ENCODE results near the gene TMEM42.

Gene TMEM42

GRCh38 chr3:44870375-44871061 is 8.8 kb downstream of the TMEM42 start:
- DNase-seq (ENCODE audit: low read depth in 3 of 3, low spot score in 1 of 3), result no peak

- no peak for DNase-seq (ENCODE audit: low read depth in 3 of 3, low spot score in 1 of 3)
These were observed 12.6 kb downstream of the TMEM42 start, which contains the start of gene TGM4 for GRCh38 chr3:44874308-44874707. Gene TGM4, plus strand, starts transcription at chr3:44874608. Its CDS starts 71 bp downstream, at chr3:44874679.

- DNase-seq (ENCODE audit: low read depth in 3 of 3, low spot score in 1 of 3), result no peak
These were observed 13.9 kb downstream of the TMEM42 start for GRCh38 chr3:44875596-44875995.

- DNase-seq (ENCODE audit: low read depth in 3 of 3, low spot score in 1 of 3), result no peak
These were observed 15.6 kb downstream of the TMEM42 start for GRCh38 chr3:44877333-44877732.

GRCh38 chr3:44880284-44880683 is 18.6 kb downstream of the TMEM42 start:
- DNase-seq (ENCODE audit: low read depth in 3 of 3, low spot score in 1 of 3), result no peak

GRCh38 chr3:44883213-44883955 is 21.7 kb downstream of the TMEM42 start:
- no peak for DNase-seq (ENCODE audit: low read depth in 3 of 3, low spot score in 1 of 3)

GRCh38 chr3:44883999-44884431 is 22.3 kb downstream of the TMEM42 start:
- DNase-seq (ENCODE audit: low read depth in 3 of 3, low spot score in 1 of 3), result no peak

- no peak for DNase-seq (ENCODE audit: low read depth in 3 of 3, low spot score in 1 of 3)
These were observed 23.9 kb downstream of the TMEM42 start for GRCh38 chr3:44885618-44886017.

- no peak for DNase-seq (ENCODE audit: low read depth in 3 of 3, low spot score in 1 of 3)
These were observed 24.8 kb downstream of the TMEM42 start for GRCh38 chr3:44886561-44886960.

- DNase-seq (ENCODE audit: low read depth in 3 of 3, low spot score in 1 of 3), result no peak
These were observed 25.4 kb downstream of the TMEM42 start for GRCh38 chr3:44887101-44887500.

GRCh38 chr3:44890258-44890657 is 28.5 kb downstream of the TMEM42 start:
- no peak for DNase-seq (ENCODE audit: low read depth in 3 of 3, low spot score in 1 of 3)

GRCh38 chr3:44890852-44891251 is 29.1 kb downstream of the TMEM42 start:
- no peak for DNase-seq (ENCODE audit: low read depth in 3 of 3, low spot score in 1 of 3)

- no peak for DNase-seq (ENCODE audit: low read depth in 3 of 3, low spot score in 1 of 3)
These were observed 31.0 kb downstream of the TMEM42 start for GRCh38 chr3:44892689-44893088.

- DNase-seq (ENCODE audit: low read depth in 3 of 3, low spot score in 1 of 3), result no peak
These were observed 31.4 kb downstream of the TMEM42 start for GRCh38 chr3:44893097-44893496.

- no peak for DNase-seq (ENCODE audit: low read depth in 3 of 3, low spot score in 1 of 3)
These were observed 32.8 kb downstream of the TMEM42 start for GRCh38 chr3:44894485-44894884.

GRCh38 chr3:44896440-44896839 is 34.7 kb downstream of the TMEM42 start:
- no peak for DNase-seq (ENCODE audit: low read depth in 3 of 3, low spot score in 1 of 3)

- DNase-seq (ENCODE audit: low read depth in 3 of 3, low spot score in 1 of 3), result no peak
These were observed 38.1 kb downstream of the TMEM42 start for GRCh38 chr3:44899683-44900367.

GRCh38 chr3:44902628-44903027 is 40.9 kb downstream of the TMEM42 start:
- no peak for DNase-seq (ENCODE audit: low read depth in 3 of 3, low spot score in 1 of 3)

GRCh38 chr3:44903314-44903713 is 41.6 kb downstream of the TMEM42 start:
- no peak for DNase-seq (ENCODE audit: low read depth in 3 of 3, low spot score in 1 of 3)

- DNase-seq (ENCODE audit: low read depth in 3 of 3, low spot score in 1 of 3), result no peak
These were observed 42.0 kb downstream of the TMEM42 start for GRCh38 chr3:44903751-44904150.

- DNase-seq (ENCODE audit: low read depth in 3 of 3, low spot score in 1 of 3), result no peak
These were observed 43.9 kb downstream of the TMEM42 start for GRCh38 chr3:44905446-44906157.
